ENCODE measurements around the gene LLGL2.
"Not testable (repeated sequence)": the region's sequence is repeated elsewhere in the genome, so short reads cannot be mapped to it uniquely, and the experiment has no call there.

The LLGL2 gene

GRCh38 chr17:75514919-75515495, 10.5 kb upstream of the LLGL2 start:
- Histone ChIP-seq H3K27me3 (replicated peaks; ENCODE audit: control insufficient read depth, insufficient read depth, low read length, poor library complexity, severe bottlenecking) (peaks cover 5% of the 10 kb centered on the region), H3K4me3 (ENCODE audit: insufficient read depth, low read depth, low read length, poor library complexity, severe bottlenecking) (peak overlapping the region; percentile 62), H3K4me1 (ENCODE audit: control insufficient read depth, insufficient read depth, low read length, poor library complexity, severe bottlenecking) (peaks cover 30% of the 10 kb centered on the region), H3K27ac (ENCODE audit: insufficient read depth, low read length, poor library complexity, severe bottlenecking) (no peak overlapping the region), H3K9me3 (ENCODE audit: control insufficient read depth, low read length) (no peaks in the 10 kb centered on the region), H3K36me3 (ENCODE audit: control insufficient read depth, insufficient read depth, low read length) (peaks cover 4% of the 10 kb centered on the region)
- DNase-seq = no peak

GRCh38 chr17:75515496-75516254, 9.8 kb upstream of the LLGL2 start, which contains the start of gene CASKIN2:
CASKIN2 (minus strand) TSS chr17:75515537; CDS start chr17:75513804, 1,733 bp downstream.
- H3K27me3 ChIP-seq (replicated peaks; ENCODE audit: control insufficient read depth, insufficient read depth, low read length, poor library complexity, severe bottlenecking) = peaks cover 5% of the 10 kb centered on the region
- no peaks in the 10 kb centered on the region for H3K9me3 ChIP-seq (ENCODE audit: control insufficient read depth, low read length)
- H3K4me1 ChIP-seq (ENCODE audit: control insufficient read depth, insufficient read depth, low read length, poor library complexity, severe bottlenecking) = peaks cover 30% of the 10 kb centered on the region
- peak; percentile 41 to 58 (median 52) for DNase-seq
- H3K27ac ChIP-seq (ENCODE audit: insufficient read depth, low read length, poor library complexity, severe bottlenecking) = no peak within 1 kb of the TSS
- H3K36me3 ChIP-seq (ENCODE audit: control insufficient read depth, insufficient read depth, low read length) = peaks cover 4% of the 10 kb centered on the region
- H3K4me3 ChIP-seq (ENCODE audit: insufficient read depth, low read depth, low read length, poor library complexity, severe bottlenecking) = peak within 1 kb of the TSS; percentile 62

GRCh38 chr17:75516255-75516618, 9.3 kb upstream of the LLGL2 start, which contains the start of gene TSEN54:
TSEN54 (plus strand) TSS chr17:75516528; CDS start chr17:75516561, 33 bp downstream.
- peak; percentile 88 to 90 (median 88) for DNase-seq
- peaks cover 6% of the 10 kb centered on the region for H3K36me3 ChIP-seq (ENCODE audit: control insufficient read depth, insufficient read depth, low read length)
- peak within 1 kb of the TSS; percentile 58 for H3K27ac ChIP-seq (ENCODE audit: insufficient read depth, low read length, poor library complexity, severe bottlenecking)
- no peaks in the 10 kb centered on the region for H3K9me3 ChIP-seq (ENCODE audit: control insufficient read depth, low read length)
- H3K27me3 ChIP-seq (replicated peaks; ENCODE audit: control insufficient read depth, insufficient read depth, low read length, poor library complexity, severe bottlenecking) = peaks cover 5% of the 10 kb centered on the region
- peaks cover 30% of the 10 kb centered on the region for H3K4me1 ChIP-seq (ENCODE audit: control insufficient read depth, insufficient read depth, low read length, poor library complexity, severe bottlenecking)
- peak within 1 kb of the TSS; percentile 76 for H3K4me3 ChIP-seq (ENCODE audit: insufficient read depth, low read depth, low read length, poor library complexity, severe bottlenecking)

- DNase-seq = peak in 1 of 3 donors; percentile 20
- peaks cover 11% of the 10 kb centered on the region for H3K36me3 ChIP-seq (ENCODE audit: control insufficient read depth, insufficient read depth, low read length)
- H3K4me1 ChIP-seq (ENCODE audit: control insufficient read depth, insufficient read depth, low read length, poor library complexity, severe bottlenecking) = peaks cover 30% of the 10 kb centered on the region
- H3K4me3 ChIP-seq (ENCODE audit: insufficient read depth, low read depth, low read length, poor library complexity, severe bottlenecking) = peak overlapping the region; percentile 76
- peaks cover 5% of the 10 kb centered on the region for H3K27me3 ChIP-seq (replicated peaks; ENCODE audit: control insufficient read depth, insufficient read depth, low read length, poor library complexity, severe bottlenecking)
- H3K9me3 ChIP-seq (ENCODE audit: control insufficient read depth, low read length) = no peaks in the 10 kb centered on the region
- peak overlapping the region; percentile 58 for H3K27ac ChIP-seq (ENCODE audit: insufficient read depth, low read length, poor library complexity, severe bottlenecking)
Measured at GRCh38 chr17:75516619-75517296, 8.7 kb upstream of the LLGL2 start.

- Histone ChIP-seq H3K27me3 (replicated peaks; ENCODE audit: control insufficient read depth, insufficient read depth, low read length, poor library complexity, severe bottlenecking) (peaks cover 5% of the 10 kb centered on the region), H3K9me3 (ENCODE audit: control insufficient read depth, low read length) (no peaks in the 10 kb centered on the region), H3K36me3 (ENCODE audit: control insufficient read depth, insufficient read depth, low read length) (peaks cover 16% of the 10 kb centered on the region), H3K27ac (ENCODE audit: insufficient read depth, low read length, poor library complexity, severe bottlenecking) (peak overlapping the region; percentile 58), H3K4me1 (ENCODE audit: control insufficient read depth, insufficient read depth, low read length, poor library complexity, severe bottlenecking) (peaks cover 30% of the 10 kb centered on the region), H3K4me3 (ENCODE audit: insufficient read depth, low read depth, low read length, poor library complexity, severe bottlenecking) (peak overlapping the region; percentile 76)
- DNase-seq = no peak
Measured at GRCh38 chr17:75517297-75517865, 8.1 kb upstream of the LLGL2 start.

- peak; percentile 12 to 49 (median 31) for DNase-seq
- peak overlapping the region; percentile 76 for H3K4me3 ChIP-seq (ENCODE audit: insufficient read depth, low read depth, low read length, poor library complexity, severe bottlenecking)
- H3K27me3 ChIP-seq (replicated peaks; ENCODE audit: control insufficient read depth, insufficient read depth, low read length, poor library complexity, severe bottlenecking) = peaks cover 5% of the 10 kb centered on the region
- H3K4me1 ChIP-seq (ENCODE audit: control insufficient read depth, insufficient read depth, low read length, poor library complexity, severe bottlenecking) = peaks cover 30% of the 10 kb centered on the region
- H3K9me3 ChIP-seq (ENCODE audit: control insufficient read depth, low read length) = no peaks in the 10 kb centered on the region
- H3K36me3 ChIP-seq (ENCODE audit: control insufficient read depth, insufficient read depth, low read length) = peaks cover 18% of the 10 kb centered on the region
- H3K27ac ChIP-seq (ENCODE audit: insufficient read depth, low read length, poor library complexity, severe bottlenecking) = peak overlapping the region; percentile 58
Measured at GRCh38 chr17:75518201-75518600, 7.3 kb upstream of the LLGL2 start.

- H3K9me3 ChIP-seq (ENCODE audit: control insufficient read depth, low read length) = no peaks in the 10 kb centered on the region
- peaks cover 5% of the 10 kb centered on the region for H3K27me3 ChIP-seq (replicated peaks; ENCODE audit: control insufficient read depth, insufficient read depth, low read length, poor library complexity, severe bottlenecking)
- H3K4me3 ChIP-seq (ENCODE audit: insufficient read depth, low read depth, low read length, poor library complexity, severe bottlenecking) = no peak overlapping the region
- DNase-seq = no peak
- H3K27ac ChIP-seq (ENCODE audit: insufficient read depth, low read length, poor library complexity, severe bottlenecking) = peak overlapping the region; percentile 42
- peaks cover 30% of the 10 kb centered on the region for H3K4me1 ChIP-seq (ENCODE audit: control insufficient read depth, insufficient read depth, low read length, poor library complexity, severe bottlenecking)
- H3K36me3 ChIP-seq (ENCODE audit: control insufficient read depth, insufficient read depth, low read length) = peaks cover 18% of the 10 kb centered on the region
Measured at GRCh38 chr17:75518983-75519537, 6.4 kb upstream of the LLGL2 start.

- not testable (repeated sequence) for H3K4me3 ChIP-seq (ENCODE audit: insufficient read depth, low read depth, low read length, poor library complexity, severe bottlenecking); H3K27me3 ChIP-seq (replicated peaks; ENCODE audit: control insufficient read depth, insufficient read depth, low read length, poor library complexity, severe bottlenecking); H3K9me3 ChIP-seq (ENCODE audit: control insufficient read depth, low read length); H3K27ac ChIP-seq (ENCODE audit: insufficient read depth, low read length, poor library complexity, severe bottlenecking); DNase-seq
- Histone ChIP-seq H3K4me1 (ENCODE audit: control insufficient read depth, insufficient read depth, low read length, poor library complexity, severe bottlenecking) (peaks cover 29% of the 10 kb centered on the region), H3K36me3 (ENCODE audit: control insufficient read depth, insufficient read depth, low read length) (peaks cover 18% of the 10 kb centered on the region)
Measured at GRCh38 chr17:75520413-75520812, 5.1 kb upstream of the LLGL2 start.

GRCh38 chr17:75521290-75521689, 4.2 kb upstream of the LLGL2 start:
- no peak for DNase-seq
- no peak overlapping the region for H3K4me3 ChIP-seq (ENCODE audit: insufficient read depth, low read depth, low read length, poor library complexity, severe bottlenecking)
- no peaks in the 10 kb centered on the region for H3K27me3 ChIP-seq (replicated peaks; ENCODE audit: control insufficient read depth, insufficient read depth, low read length, poor library complexity, severe bottlenecking)
- peaks cover 27% of the 10 kb centered on the region for H3K4me1 ChIP-seq (ENCODE audit: control insufficient read depth, insufficient read depth, low read length, poor library complexity, severe bottlenecking)
- peaks cover 18% of the 10 kb centered on the region for H3K36me3 ChIP-seq (ENCODE audit: control insufficient read depth, insufficient read depth, low read length)
- H3K27ac ChIP-seq (ENCODE audit: insufficient read depth, low read length, poor library complexity, severe bottlenecking) = no peak overlapping the region
- H3K9me3 ChIP-seq (ENCODE audit: control insufficient read depth, low read length) = no peaks in the 10 kb centered on the region

Data from effector memory CD4-positive, alpha-beta T cell (primary cell).